Activated naive CD8-positive, alpha-beta T cell treated with anti-CD3 and anti-CD28 coated beads for 36 hours (primary cell): ENCODE results near the gene PIP5KL1. TPM values are rescaled to one million over a fixed set of nuclear protein-coding genes. Genes with fewer than 3 reads are reported as not detected.

ENCODE experiments used
- DNase-seq: peaks from one replicate; pipeline ENCODE4 v3.0.0; 2021
- H3K27ac Mint-ChIP-seq: one replicate; pipeline ENCODE4 v1.8.0; 2022; ENCODE audit warnings: mild to moderate bottlenecking, moderate library complexity, mixed read lengths
- H3K27me3 Mint-ChIP-seq: one replicate; pipeline ENCODE4 v1.8.0; 2022; ENCODE audit warnings: mild to moderate bottlenecking, mixed read lengths
- H3K36me3 Mint-ChIP-seq: one replicate; pipeline ENCODE4 v1.8.0; 2021; ENCODE audit warnings: mild to moderate bottlenecking, mixed read lengths
- H3K4me1 Mint-ChIP-seq: one replicate; pipeline ENCODE4 v1.8.0; 2021; ENCODE audit warnings: mixed read lengths
- H3K4me3 Mint-ChIP-seq: one replicate; pipeline ENCODE4 v1.8.0; 2022; ENCODE audit warnings: mild to moderate bottlenecking, moderate library complexity, mixed read lengths
- H3K9me3 Mint-ChIP-seq: one replicate; pipeline ENCODE4 v1.8.0; 2022; ENCODE audit warnings: mixed read lengths
- total RNA-seq, 2 experiments: library from RNA; stranded (reverse); gene quantifications; one replicate each; pipeline ENCODE4 v1.2.3, GENCODE V29; 2021

The PIP5KL1 gene
- total RNA-seq, 2 experiments from 2014 or later: 2.3 to 3.2 TPM

- Mint-ChIP-seq H3K4me1 (peaks cover 42% of the 10 kb centered on the region), H3K4me3 (no peak overlapping the region), H3K36me3 (no peaks in the 10 kb centered on the region), H3K27me3 (no peaks in the 10 kb centered on the region), H3K27ac (peak overlapping the region; percentile 3), H3K9me3 (no peaks in the 10 kb centered on the region)
- DNase-seq: peak; percentile 54
Measured at GRCh38 chr9:127919253-127919815, 11.2 kb downstream of the PIP5KL1 start.

DNA sequence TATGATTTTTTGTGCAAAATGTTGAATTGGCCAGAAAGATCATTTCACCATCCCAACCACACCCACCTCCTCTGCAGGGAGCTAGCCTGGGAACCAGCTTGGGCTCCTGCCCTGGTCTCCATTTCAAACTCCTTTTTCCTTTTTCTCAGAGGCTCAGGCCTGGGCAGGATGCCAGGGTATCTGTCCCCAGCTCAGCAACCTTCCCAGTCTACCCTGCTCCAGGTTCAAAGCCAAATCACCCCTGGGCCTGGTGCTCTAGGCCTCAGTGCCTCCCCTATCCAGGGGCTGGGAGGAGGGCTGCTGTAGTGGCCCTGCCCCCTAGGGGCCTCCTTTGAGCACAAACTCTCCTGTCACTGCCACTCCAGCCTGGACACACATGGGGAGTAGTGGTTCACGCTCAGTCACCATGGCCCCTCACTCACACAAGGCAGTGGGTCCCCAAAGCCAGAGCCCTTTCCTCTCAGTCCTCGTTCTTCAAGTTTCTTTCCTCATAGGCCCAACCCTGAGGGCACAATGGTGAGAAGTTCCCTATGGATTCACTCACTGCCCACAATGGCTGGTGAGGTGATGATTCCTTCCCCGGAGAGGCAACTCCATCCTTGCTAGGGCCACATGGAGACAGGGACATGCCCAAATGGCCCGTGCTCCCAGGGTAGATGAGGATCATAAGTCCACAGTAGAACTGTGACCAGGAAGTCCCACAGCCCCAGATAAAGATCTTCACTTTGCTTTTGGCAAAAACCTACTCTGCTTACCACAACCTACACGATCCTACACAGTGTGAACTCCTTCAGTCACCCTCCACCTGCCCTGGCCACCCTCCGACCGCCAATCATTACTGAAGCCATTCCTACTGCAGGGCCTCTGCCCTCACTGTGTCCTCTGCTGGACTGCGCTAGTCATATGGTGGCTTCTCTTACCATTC is 12.1 kb downstream of the PIP5KL1 start:
- DNase-seq: no peak
- Mint-ChIP-seq H3K36me3 (peaks cover 6% of the 10 kb centered on the region), H3K27me3 (no peaks in the 10 kb centered on the region), H3K4me1 (peaks cover 47% of the 10 kb centered on the region), H3K9me3 (no peaks in the 10 kb centered on the region), H3K4me3 (no peak overlapping the region), H3K27ac (peak overlapping the region; percentile 13)

DNA sequence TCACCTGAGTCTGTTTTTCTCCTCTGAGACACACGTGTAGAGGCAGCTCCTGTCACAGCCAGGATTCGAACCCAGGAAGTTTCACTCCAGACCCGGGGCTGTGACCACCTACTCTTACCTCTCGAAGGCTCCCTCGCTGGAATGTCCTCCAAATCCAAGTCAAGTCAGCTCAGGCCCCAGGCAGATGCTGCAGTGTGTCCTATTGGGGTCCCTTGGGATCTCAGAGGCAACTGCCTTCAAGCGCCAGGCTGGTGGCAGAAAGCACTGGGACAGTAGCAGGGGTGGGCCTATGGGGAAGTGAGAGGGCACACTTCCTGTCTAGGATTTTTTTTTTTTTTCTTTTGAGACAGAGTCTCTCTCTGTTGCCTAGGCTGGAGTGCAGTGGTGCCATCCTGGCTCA is 13.0 kb downstream of the PIP5KL1 start:
- Mint-ChIP-seq H3K27ac (peak overlapping the region; percentile 67), H3K9me3 (no peaks in the 10 kb centered on the region)

GRCh38 chr9:127916720-127917581 is 13.6 kb downstream of the PIP5KL1 start, which contains the start of gene ST6GALNAC4:
ST6GALNAC4 (minus strand) TSS chr9:127917041; CDS start chr9:127916419, 622 bp downstream.
- Mint-ChIP-seq H3K27me3 (no peaks in the 10 kb centered on the region), H3K9me3 (no peaks in the 10 kb centered on the region), H3K4me3 (peak within 1 kb of the TSS; percentile 89), H3K4me1 (peaks cover 55% of the 10 kb centered on the region), H3K27ac (peak within 1 kb of the TSS; percentile 96), H3K36me3 (peaks cover 15% of the 10 kb centered on the region)
- DNase-seq: peak; percentile 95

More for the DNA sequence above, 13.0 kb downstream of the PIP5KL1 start:
- Mint-ChIP-seq H3K27me3 (no peaks in the 10 kb centered on the region), H3K36me3 (peaks cover 11% of the 10 kb centered on the region), H3K4me3 (peak overlapping the region; percentile 81), H3K4me1 (peaks cover 52% of the 10 kb centered on the region)
- no peak for DNase-seq

GRCh38 chr9:127915801-127916719 is 14.5 kb downstream of the PIP5KL1 start:
- H3K27me3 Mint-ChIP-seq: no peaks in the 10 kb centered on the region
- peak; percentile 65 for DNase-seq
- H3K4me1 Mint-ChIP-seq: peaks cover 61% of the 10 kb centered on the region
- H3K4me3 Mint-ChIP-seq: peak overlapping the region; percentile 89
- no peaks in the 10 kb centered on the region for H3K9me3 Mint-ChIP-seq
- H3K36me3 Mint-ChIP-seq: peaks cover 20% of the 10 kb centered on the region
- peak overlapping the region; percentile 96 for H3K27ac Mint-ChIP-seq

DNA sequence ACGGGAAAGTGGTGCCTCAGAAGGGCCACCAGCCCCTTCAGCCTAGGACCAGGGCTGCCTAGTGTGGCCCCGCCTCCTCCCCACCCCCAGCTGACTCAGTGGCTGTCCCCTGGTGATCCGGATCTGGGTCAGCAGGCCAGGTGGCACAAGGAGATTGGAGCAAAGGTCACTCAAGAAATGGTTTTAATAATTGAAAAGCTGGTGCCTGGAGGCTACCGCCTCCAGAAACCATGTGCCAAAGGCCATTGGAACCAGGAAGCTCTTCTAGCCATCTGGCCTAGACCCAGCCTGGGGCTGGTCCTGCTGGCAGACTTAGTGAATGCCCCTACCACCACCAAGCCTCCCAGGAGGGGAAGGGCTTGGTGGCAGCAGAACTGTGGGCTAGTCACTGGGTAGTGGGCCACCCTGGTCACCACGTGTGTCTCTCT is 15.2 kb downstream of the PIP5KL1 start:
- H3K36me3 Mint-ChIP-seq: peaks cover 23% of the 10 kb centered on the region
- no peaks in the 10 kb centered on the region for H3K9me3 Mint-ChIP-seq
- peaks cover 65% of the 10 kb centered on the region for H3K4me1 Mint-ChIP-seq
- no peaks in the 10 kb centered on the region for H3K27me3 Mint-ChIP-seq
- no peak for DNase-seq
- peak overlapping the region; percentile 89 for H3K4me3 Mint-ChIP-seq
- H3K27ac Mint-ChIP-seq: peak overlapping the region; percentile 96

DNA sequence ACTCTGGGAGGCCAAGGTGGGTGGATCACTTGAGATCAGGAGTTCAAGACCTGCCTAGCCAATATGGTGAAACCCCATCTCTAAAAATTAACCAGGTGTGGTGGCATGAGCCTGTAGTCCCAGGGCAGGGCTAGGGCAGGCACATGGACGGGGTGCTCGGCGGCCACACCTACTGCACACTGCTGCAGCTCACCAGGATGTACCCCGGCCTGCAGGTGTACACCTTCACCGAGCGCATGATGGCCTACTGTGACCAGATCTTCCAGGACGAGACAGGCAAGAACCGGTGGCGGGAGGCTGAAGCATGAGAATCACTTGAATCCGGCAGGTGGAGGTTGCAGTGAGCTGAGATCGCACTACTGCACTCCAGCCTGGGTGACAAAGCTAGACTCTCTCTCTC is 16.9 kb downstream of the PIP5KL1 start:
- Mint-ChIP-seq H3K9me3 (no peaks in the 10 kb centered on the region), H3K27ac (peak overlapping the region; percentile 16), H3K27me3 (no peaks in the 10 kb centered on the region), H3K4me3 (no peak overlapping the region), H3K4me1 (peaks cover 57% of the 10 kb centered on the region), H3K36me3 (peaks cover 25% of the 10 kb centered on the region)
- DNase-seq: no peak

- peaks cover 25% of the 10 kb centered on the region for H3K36me3 Mint-ChIP-seq
Measured at GRCh38 chr9:127912882-127913281, 17.7 kb downstream of the PIP5KL1 start.

DNA sequence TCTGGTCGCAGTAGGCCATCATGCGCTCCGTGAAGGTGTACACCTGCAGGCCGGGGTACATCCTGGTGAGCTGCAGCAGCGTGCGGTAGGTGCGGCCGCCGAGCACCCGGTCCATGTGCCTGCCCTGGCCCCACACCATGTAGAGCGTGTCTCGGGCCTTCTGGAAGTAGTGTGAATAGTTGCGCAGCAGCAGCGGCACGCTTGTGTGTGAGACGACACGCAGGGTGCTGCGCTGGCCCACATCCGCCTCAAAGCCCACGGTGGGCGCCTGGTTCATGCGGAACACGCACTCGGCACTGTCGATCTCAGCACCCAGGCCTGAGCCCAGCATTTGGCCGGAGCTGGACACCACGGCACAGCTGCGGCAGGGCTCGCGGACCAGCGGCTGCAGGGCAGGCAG is 18.3 kb downstream of the PIP5KL1 start:
- Mint-ChIP-seq H3K27me3 (no peaks in the 10 kb centered on the region), H3K27ac (no peak overlapping the region), H3K4me3 (no peak overlapping the region), H3K9me3 (no peaks in the 10 kb centered on the region), H3K4me1 (peaks cover 47% of the 10 kb centered on the region), H3K36me3 (peaks cover 25% of the 10 kb centered on the region)
- no peak for DNase-seq

More at GRCh38 chr9:127912882-127913281, 17.7 kb downstream of the PIP5KL1 start:
- DNase-seq: no peak
- Mint-ChIP-seq H3K27ac (peak overlapping the region; percentile 15), H3K4me3 (no peak overlapping the region), H3K9me3 (no peaks in the 10 kb centered on the region), H3K27me3 (no peaks in the 10 kb centered on the region), H3K4me1 (peaks cover 49% of the 10 kb centered on the region)

GRCh38 chr9:127910613-127911205 is 19.9 kb downstream of the PIP5KL1 start:
- Mint-ChIP-seq H3K27me3 (no peaks in the 10 kb centered on the region), H3K4me1 (peaks cover 57% of the 10 kb centered on the region), H3K9me3 (no peaks in the 10 kb centered on the region), H3K36me3 (peaks cover 25% of the 10 kb centered on the region), H3K27ac (peak overlapping the region; percentile 88), H3K4me3 (no peak overlapping the region)
- no peak for DNase-seq

DNA sequence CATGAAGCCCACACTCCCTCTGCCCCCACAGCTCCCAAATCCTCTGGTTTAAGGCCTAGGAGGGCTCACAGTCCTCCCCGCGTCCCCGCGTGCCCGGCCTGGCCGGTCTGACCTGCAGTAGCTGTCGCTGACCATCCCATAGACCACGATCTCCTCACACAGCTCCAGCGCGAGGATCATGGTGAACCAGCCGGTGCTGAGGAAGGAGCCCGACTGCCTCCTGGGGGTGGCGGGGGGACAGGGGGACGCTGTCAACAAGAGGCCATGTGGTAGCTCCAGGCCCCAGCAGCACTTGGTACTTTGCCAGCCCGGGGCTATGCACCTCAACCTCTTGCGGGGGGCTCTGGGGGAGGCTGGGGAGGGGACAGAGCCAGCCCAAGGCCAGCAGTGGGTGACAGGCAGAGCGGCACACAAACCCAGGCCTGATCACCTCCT is 20.7 kb downstream of the PIP5KL1 start:
- Mint-ChIP-seq H3K36me3 (peaks cover 28% of the 10 kb centered on the region), H3K27ac (no peak overlapping the region), H3K9me3 (no peaks in the 10 kb centered on the region), H3K4me1 (peaks cover 62% of the 10 kb centered on the region), H3K27me3 (no peaks in the 10 kb centered on the region), H3K4me3 (no peak overlapping the region)
- DNase-seq: no peak

DNA sequence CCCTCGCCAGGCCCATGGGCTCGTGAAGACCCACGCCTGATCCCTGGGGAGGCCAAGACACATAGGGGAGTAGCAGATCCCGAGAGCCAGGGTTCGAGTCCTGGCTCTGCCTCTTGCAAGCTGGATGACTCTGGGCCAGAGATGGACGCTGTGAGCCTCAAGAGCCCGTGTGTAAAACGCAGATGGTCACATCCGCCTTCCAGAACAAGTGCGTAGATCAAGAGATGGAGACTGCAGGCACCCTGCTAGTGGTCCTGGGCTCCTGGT is 22.0 kb downstream of the PIP5KL1 start:
- H3K4me3 Mint-ChIP-seq: no peak overlapping the region
- H3K9me3 Mint-ChIP-seq: no peaks in the 10 kb centered on the region
- H3K36me3 Mint-ChIP-seq: peaks cover 32% of the 10 kb centered on the region
- H3K27me3 Mint-ChIP-seq: no peaks in the 10 kb centered on the region
- peaks cover 64% of the 10 kb centered on the region for H3K4me1 Mint-ChIP-seq
- DNase-seq: no peak
- H3K27ac Mint-ChIP-seq: no peak overlapping the region

- no peak for DNase-seq
- no peak overlapping the region for H3K4me3 Mint-ChIP-seq
- H3K9me3 Mint-ChIP-seq: no peaks in the 10 kb centered on the region
- H3K27me3 Mint-ChIP-seq: no peaks in the 10 kb centered on the region
- H3K4me1 Mint-ChIP-seq: peaks cover 67% of the 10 kb centered on the region
- H3K27ac Mint-ChIP-seq: peak overlapping the region; percentile 69
- H3K36me3 Mint-ChIP-seq: peaks cover 33% of the 10 kb centered on the region
Measured at GRCh38 chr9:127907867-127908659, 22.5 kb downstream of the PIP5KL1 start.
